Panc1 (cell line): ENCODE measurements around the gene NOP53. TPM values are rescaled to one million over a fixed set of nuclear protein-coding genes. Genes with fewer than 3 reads are reported as not detected.
"Not testable (repeated sequence)": the region's sequence is repeated elsewhere in the genome, so short reads cannot be mapped to it uniquely, and the experiment has no call there.

Experiments
- ATAC-seq: fragments of 200-7000 bp; cut with Tn5 transposase; 2 replicates; pipeline ENCODE4 v1.9.1; 2020; ENCODE audit warnings: mild to moderate bottlenecking, moderate library complexity
- BruUV-seq: library from RNA; stranded (reverse); fragments of 400-500 nt; replicated peaks from 2 replicates; lab custom pipeline; 2021; lab: Mats Ljungman, UMichigan
- CTCF ChIA-PET: fragments of 300-600 bp; sonication (Branson Sonifier 250); formaldehyde crosslinking; loops from one replicate; lab custom pipeline; 2022; ENCODE audit warnings: antibody characterized with exemption; lab: Charles Lee
- POLR2A ChIA-PET: fragments of 300-600 bp; sonication (Branson Sonifier 250); formaldehyde crosslinking; loops from one replicate; lab custom pipeline; 2022; ENCODE audit warnings: antibody characterized with exemption; lab: Charles Lee
- DNase-seq: peaks from one replicate; pipeline ENCODE4 v3.0.0-alpha.2; 2010; ENCODE audit warnings: low read depth, low spot score
- H3K27ac ChIP-seq: 2 replicates; pipeline ENCODE4 v1.5.1; 2011; ENCODE audit warnings: mild to moderate bottlenecking, low read length, inconsistent platforms
- H3K27me3 ChIP-seq: fragments of 200-500 bp; sonication (Bioruptor generic); 2 replicates; pipeline ENCODE4 v1.6.0; 2014; ENCODE audit warnings: low read length, inconsistent platforms; ENCODE audit not compliant: control insufficient read depth, insufficient read depth
- H3K36me3 ChIP-seq: fragments of 200-500 bp; sonication (Bioruptor generic); 2 replicates; pipeline ENCODE4 v1.5.1; 2014; ENCODE audit warnings: inconsistent platforms, mild to moderate bottlenecking, low read length, moderate library complexity; ENCODE audit not compliant: control insufficient read depth, insufficient read depth
- H3K4me1 ChIP-seq: 2 replicates; pipeline ENCODE4 v1.5.1; 2011; ENCODE audit warnings: inconsistent platforms, mild to moderate bottlenecking, low read length, moderate library complexity; ENCODE audit not compliant: control insufficient read depth, insufficient read depth
- H3K4me3 ChIP-seq, 2 experiments: 2 replicates each; pipeline ENCODE4 v1.5.1; 2011 to 2012; ENCODE audit warnings: low read depth in 2 of 2, low read length in 2 of 2, mild to moderate bottlenecking in 2 of 2, inconsistent platforms in 1 of 2, moderate library complexity in 1 of 2
- H3K9me3 ChIP-seq: fragments of 200-500 bp; sonication (Bioruptor generic); 2 replicates; pipeline ENCODE4 v1.5.1; 2014; ENCODE audit warnings: low read depth, mild to moderate bottlenecking, inconsistent platforms, low read length, moderate library complexity; ENCODE audit not compliant: control insufficient read depth, insufficient read depth
- CTCF ChIP-seq: fragments of 450-650 bp; IDR thresholded peaks from 2 replicates; pipeline ENCODE4 v1.5.1; 2017; ENCODE audit warnings: mild to moderate bottlenecking
- POLR2AphosphoS5 ChIP-seq: IDR thresholded peaks from 2 replicates; pipeline ENCODE4 v1.6.1; 2012; ENCODE audit warnings: mild to moderate bottlenecking, low read depth, low read length, moderate library complexity
- SIN3A ChIP-seq: IDR thresholded peaks from 2 replicates; pipeline ENCODE4 v1.6.1; 2012; ENCODE audit warnings: low read depth, mild to moderate bottlenecking, low read length, moderate library complexity, borderline replicate concordance; ENCODE audit not compliant: insufficient read depth
- TCF7L2 ChIP-seq: IDR thresholded peaks from 2 replicates; pipeline ENCODE4 v1.6.1; 2011; ENCODE audit warnings: mild to moderate bottlenecking, low read depth, low read length, inconsistent platforms
- in situ Hi-C: cut with HindIII; loops from 2 replicates; pipeline ENCODE4 v1.10.0; 2016; ENCODE audit warnings: low sequenced_read_pairs, low pct_unique_long_range_greater_than_20kb
- intact Hi-C: fragments of 100-400 bp; cut with micrococcal nuclease; formaldehyde crosslinking; loops from one replicate; pipeline ENCODE4 v1.10.0; 2022; ENCODE audit not compliant: unreplicated experiment
- total RNA-seq: library from RNA; stranded (reverse); gene quantifications from one replicate; pipeline ENCODE4 v1.2.1, GENCODE V29; 2021; ENCODE audit not compliant: unreplicated experiment
- TF ChIP-seq, protein P1 (sequence below), 2 experiments: IDR thresholded peaks; 2 replicates each; pipeline ENCODE4 v1.6.1; 2011 to 2012; ENCODE audit warnings: low read depth in 2 of 2, control low read depth in 1 of 2, low read length in 1 of 2, mild to moderate bottlenecking in 1 of 2, moderate library complexity in 1 of 2; ENCODE audit not compliant: insufficient read depth in 1 of 2

The NOP53 gene
- total RNA-seq, 1 experiment from 2014 or later = 64.3 TPM

DNA sequence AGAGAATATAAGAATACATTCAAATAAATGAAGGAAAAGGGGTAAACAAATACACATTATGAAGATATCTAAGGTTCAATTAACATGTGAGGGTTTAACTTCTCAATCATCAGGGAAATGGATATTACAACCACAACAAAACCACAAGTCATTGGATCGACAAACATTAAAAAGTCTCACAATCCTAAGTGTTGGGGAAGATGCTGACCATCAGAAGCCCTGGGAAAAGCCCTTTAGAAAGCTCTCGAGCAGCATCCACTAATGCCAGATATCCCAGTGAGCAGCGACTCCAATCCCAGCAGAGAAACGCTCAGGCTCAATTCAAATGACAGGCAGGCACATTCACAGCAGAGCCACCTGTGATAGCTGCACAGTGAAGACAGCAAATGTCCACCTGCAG is 55.9 kb downstream of the NOP53 start:
- no TSS peak for BruUV-seq

DNA sequence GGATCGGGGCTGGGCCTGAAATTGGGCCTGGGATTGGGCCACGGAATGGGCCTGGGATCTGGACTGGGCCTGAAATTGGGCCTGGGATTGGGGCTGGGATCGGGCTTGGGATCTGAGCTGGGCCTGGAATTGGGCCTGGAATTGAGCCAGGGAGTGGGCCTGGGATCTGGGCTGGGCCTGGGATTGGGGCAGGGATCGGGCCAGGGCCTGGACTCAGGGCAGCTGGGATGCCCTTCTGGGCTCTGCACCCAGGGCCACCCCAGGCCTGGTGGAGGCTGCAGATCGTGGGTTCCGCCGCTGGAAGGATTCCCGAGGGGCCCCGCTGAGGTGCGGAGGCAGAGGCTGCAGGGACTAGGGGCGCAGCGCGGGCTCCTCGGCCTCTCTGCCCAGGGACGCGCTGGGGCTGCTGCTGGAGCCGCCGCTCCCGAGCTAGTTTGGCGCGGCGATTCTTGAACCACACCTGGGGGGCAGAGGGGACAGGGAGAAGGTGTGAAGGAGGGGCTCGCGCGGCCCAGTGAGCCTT is 57.2 kb downstream of the NOP53 start:
- in situ Hi-C loops = no loop called here
- no peak for TF ChIP-seq TCF7L2
- TF ChIP-seq SIN3A = no peak
- TF ChIP-seq POLR2AphosphoS5 = no peak
- TF ChIP-seq CTCF = no peak
- TF ChIP-seq, protein P1, sequence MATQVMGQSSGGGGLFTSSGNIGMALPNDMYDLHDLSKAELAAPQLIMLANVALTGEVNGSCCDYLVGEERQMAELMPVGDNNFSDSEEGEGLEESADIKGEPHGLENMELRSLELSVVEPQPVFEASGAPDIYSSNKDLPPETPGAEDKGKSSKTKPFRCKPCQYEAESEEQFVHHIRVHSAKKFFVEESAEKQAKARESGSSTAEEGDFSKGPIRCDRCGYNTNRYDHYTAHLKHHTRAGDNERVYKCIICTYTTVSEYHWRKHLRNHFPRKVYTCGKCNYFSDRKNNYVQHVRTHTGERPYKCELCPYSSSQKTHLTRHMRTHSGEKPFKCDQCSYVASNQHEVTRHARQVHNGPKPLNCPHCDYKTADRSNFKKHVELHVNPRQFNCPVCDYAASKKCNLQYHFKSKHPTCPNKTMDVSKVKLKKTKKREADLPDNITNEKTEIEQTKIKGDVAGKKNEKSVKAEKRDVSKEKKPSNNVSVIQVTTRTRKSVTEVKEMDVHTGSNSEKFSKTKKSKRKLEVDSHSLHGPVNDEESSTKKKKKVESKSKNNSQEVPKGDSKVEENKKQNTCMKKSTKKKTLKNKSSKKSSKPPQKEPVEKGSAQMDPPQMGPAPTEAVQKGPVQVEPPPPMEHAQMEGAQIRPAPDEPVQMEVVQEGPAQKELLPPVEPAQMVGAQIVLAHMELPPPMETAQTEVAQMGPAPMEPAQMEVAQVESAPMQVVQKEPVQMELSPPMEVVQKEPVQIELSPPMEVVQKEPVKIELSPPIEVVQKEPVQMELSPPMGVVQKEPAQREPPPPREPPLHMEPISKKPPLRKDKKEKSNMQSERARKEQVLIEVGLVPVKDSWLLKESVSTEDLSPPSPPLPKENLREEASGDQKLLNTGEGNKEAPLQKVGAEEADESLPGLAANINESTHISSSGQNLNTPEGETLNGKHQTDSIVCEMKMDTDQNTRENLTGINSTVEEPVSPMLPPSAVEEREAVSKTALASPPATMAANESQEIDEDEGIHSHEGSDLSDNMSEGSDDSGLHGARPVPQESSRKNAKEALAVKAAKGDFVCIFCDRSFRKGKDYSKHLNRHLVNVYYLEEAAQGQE (IDR thresholded peaks at IDR 0.05; ENCODE audit: insufficient read depth in 1 of 2, low read depth in 2 of 2, low read length in 1 of 2) = no peak
- DNase-seq (no peak), ATAC-seq (no peak)
- Histone ChIP-seq H3K36me3 (no peaks in the 10 kb centered on the region), H3K4me3 (no peak overlapping the region), H3K4me1 (no peaks in the 10 kb centered on the region), H3K27ac (no peak overlapping the region), H3K9me3 (no peaks in the 10 kb centered on the region), H3K27me3 (no peaks in the 10 kb centered on the region)
- no TSS peak for BruUV-seq
- CTCF ChIA-PET = no interaction called here
- POLR2A ChIA-PET = no interaction called here
- intact Hi-C loops = no loop called here

More for the DNA sequence above, 55.9 kb downstream of the NOP53 start:
- Histone ChIP-seq H3K4me1 (no peaks in the 10 kb centered on the region), H3K4me3 (no peak overlapping the region), H3K27ac (no peak overlapping the region), H3K36me3 (no peaks in the 10 kb centered on the region), H3K9me3 (no peaks in the 10 kb centered on the region), H3K27me3 (no peaks in the 10 kb centered on the region)
- POLR2A ChIA-PET = no interaction called here
- in situ Hi-C loops = no loop called here
- intact Hi-C loops = no loop called here
- TF ChIP-seq SIN3A (no peak), TCF7L2 (no peak), CTCF (no peak)
- TF ChIP-seq, protein P1 (IDR thresholded peaks at IDR 0.05; ENCODE audit: insufficient read depth in 1 of 2, low read depth in 2 of 2, low read length in 1 of 2) = no peak
- ATAC-seq = no peak
- CTCF ChIA-PET = no interaction called here
- DNase-seq = no peak

DNA sequence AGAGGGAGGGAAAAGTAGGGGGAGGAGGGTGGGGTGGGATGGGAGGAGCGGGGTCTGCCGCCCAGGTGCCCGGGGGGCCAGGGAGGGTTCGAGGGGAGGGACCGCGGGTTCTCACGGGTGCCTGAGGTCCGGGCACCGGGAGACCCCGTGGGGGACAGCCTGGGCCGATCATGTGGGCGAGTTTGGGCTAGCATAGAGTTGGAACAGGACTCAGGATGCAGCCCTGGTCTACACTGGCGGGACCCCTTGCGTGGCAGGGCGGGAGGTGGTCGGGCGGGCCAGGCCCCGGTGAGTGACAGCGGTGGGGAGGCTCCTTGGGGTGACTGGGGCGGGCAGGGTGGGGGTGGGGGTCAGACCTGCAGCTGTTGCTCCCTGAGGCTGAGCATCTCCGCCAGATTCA is 57.8 kb downstream of the NOP53 start:
- H3K27ac ChIP-seq, CTCF ChIA-PET, BruUV-seq: not testable (repeated sequence)

GRCh38 chr19:47803671-47804070 is 58.3 kb downstream of the NOP53 start:
- ATAC-seq = peak; percentile 48; the same call in 1 of the 2 replicates
- H3K36me3 ChIP-seq, H3K9me3 ChIP-seq, CTCF ChIA-PET, BruUV-seq, H3K4me1 ChIP-seq, in situ Hi-C loops, DNase-seq, POLR2A ChIA-PET, H3K27ac ChIP-seq, H3K4me3 ChIP-seq, intact Hi-C loops, H3K27me3 ChIP-seq: not testable (repeated sequence)

More for the DNA sequence above, 57.8 kb downstream of the NOP53 start:
- in situ Hi-C loops, POLR2A ChIA-PET, H3K36me3 ChIP-seq, intact Hi-C loops, H3K27me3 ChIP-seq, H3K4me3 ChIP-seq, DNase-seq, ATAC-seq, H3K4me1 ChIP-seq, H3K9me3 ChIP-seq: not testable (repeated sequence)
